Raji (cell line): ENCODE results near the gene KRTAP10-6.

Experiments
- POLR2A ChIP-seq: IDR thresholded peaks from 2 replicates; pipeline ENCODE4 v1.6.1; 2011; ENCODE audit warnings: low read depth, low read length, control low read depth; ENCODE audit not compliant: insufficient read depth

Gene KRTAP10-6

GRCh38 chr21:44551340-44551961 is 40.9 kb downstream of the KRTAP10-6 start, which contains the start of gene KRTAP10-2:
Gene KRTAP10-2, minus strand, starts transcription at chr21:44551505. Its CDS starts 47 bp downstream, at chr21:44551458.
- TF ChIP-seq POLR2A, result no peak

DNA sequence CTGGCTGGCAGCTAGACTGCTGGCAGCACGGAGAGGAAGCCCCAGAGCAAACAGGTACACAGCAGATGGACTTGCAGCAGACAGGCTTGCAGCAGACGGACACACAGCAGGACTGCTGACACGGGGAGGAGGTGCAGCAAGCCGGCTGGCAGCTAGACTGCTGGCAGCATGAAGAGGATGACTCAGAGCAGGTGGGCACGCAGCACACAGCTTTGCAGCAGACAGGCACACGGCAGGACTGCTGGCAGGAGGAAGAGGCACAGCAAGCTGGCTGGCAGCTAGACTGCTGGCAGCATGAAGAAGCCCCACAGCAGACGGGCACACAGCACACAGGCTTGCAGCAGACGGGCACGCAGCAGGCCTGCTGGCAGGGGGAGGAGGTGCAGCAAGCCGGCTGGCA is 41.5 kb downstream of the KRTAP10-6 start:
- no peak for TF ChIP-seq POLR2A

GRCh38 chr21:44549525-44550211 is 42.6 kb downstream of the KRTAP10-6 start:
- no peak for TF ChIP-seq POLR2A

DNA sequence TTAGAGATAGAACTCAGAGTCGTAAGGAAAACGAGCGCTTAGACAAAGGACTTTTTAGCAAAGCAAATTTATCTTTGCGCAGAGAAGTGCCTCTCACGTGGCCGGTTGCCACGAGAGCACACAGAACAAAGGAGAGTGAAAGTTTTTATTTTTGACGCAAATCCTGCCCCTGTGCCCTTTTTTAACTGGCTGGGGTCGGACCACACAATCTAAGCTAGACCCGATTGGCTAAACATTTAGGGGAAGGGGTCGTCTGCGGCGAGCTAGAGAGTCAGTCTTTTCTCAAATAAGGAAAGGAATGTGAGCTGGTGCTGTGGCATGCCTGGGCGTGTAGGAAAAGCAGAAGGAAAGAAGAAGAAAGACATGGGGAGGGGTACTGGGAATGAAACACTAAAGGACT is 43.4 kb downstream of the KRTAP10-6 start:
- no peak for TF ChIP-seq POLR2A

- no peak for TF ChIP-seq POLR2A
Measured at GRCh38 chr21:44548381-44548780, 43.9 kb downstream of the KRTAP10-6 start.

DNA sequence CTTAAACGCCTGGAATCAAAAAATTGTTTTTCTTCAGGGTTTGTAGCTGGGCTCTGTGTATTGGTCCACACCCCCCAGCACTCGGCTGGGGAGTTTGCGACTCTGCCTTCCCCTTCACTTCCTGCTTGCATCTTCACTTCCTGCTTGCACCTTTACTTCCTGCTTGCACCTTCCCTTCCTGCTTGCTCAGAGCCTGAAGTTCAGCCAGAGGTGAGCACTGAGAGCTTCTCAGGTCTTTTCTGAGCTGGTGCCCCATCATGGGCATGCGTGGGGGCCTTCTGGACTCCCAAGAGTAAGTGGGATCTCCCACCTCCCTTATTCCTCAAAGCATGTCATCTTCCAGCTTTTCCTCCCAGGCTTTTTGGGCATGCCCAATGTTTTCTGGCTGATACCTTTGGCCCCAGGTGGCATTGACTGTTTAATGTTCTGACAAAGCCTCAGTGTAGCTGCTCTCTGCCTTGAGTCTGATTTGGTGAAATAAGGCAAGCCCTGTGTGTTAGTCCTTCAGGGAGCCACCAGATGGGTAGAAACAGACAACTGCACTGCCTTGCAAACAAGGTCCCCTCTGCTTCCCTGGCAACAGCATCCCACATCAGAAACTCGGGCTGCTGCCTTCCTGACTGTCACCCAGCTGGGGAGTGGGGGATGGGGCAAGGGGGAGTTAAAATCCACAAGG is 44.5 kb downstream of the KRTAP10-6 start:
- no peak for TF ChIP-seq POLR2A

- TF ChIP-seq POLR2A, result no peak
Measured at GRCh38 chr21:44544566-44544965, 47.7 kb downstream of the KRTAP10-6 start.

GRCh38 chr21:44542716-44543115 is 49.6 kb downstream of the KRTAP10-6 start:
- TF ChIP-seq POLR2A, result no peak
